NCI-H1092 treated with DMSO at 0.1 percent for 48 hours (cell line): ENCODE results near the gene LEP.
A peak's percentile ranks its signal among the peaks of the same experiment; 100 is the strongest.
"Not testable (repeated sequence)": the region's sequence is repeated elsewhere in the genome, so short reads cannot be mapped to it uniquely, and the experiment has no call there.

Experiments used
- DNase-seq: peaks from one replicate; lab custom pipeline; 2025; lab: John Stamatoyannopoulos, UW

Gene LEP

GRCh38 chr7:128274246-128274883, 33.3 kb downstream of the LEP start:
- DNase-seq, result no peak

- DNase-seq, result no peak
Observed at GRCh38 chr7:128274884-128275603, 34.0 kb downstream of the LEP start.

GRCh38 chr7:128275681-128276080, 34.6 kb downstream of the LEP start:
- DNase-seq, result no peak

GRCh38 chr7:128278366-128278765, 37.3 kb downstream of the LEP start:
- DNase-seq, result no peak

GRCh38 chr7:128279124-128279713, 38.1 kb downstream of the LEP start:
- DNase-seq, result no peak

GRCh38 chr7:128280451-128280850, 39.4 kb downstream of the LEP start:
- DNase-seq, result not testable (repeated sequence)

- DNase-seq, result no peak
Observed at GRCh38 chr7:128281605-128282380, 40.7 kb downstream of the LEP start.

- DNase-seq, result no peak
Observed at GRCh38 chr7:128284102-128284501, 43.0 kb downstream of the LEP start.

- DNase-seq, result no peak
Observed at GRCh38 chr7:128287556-128287955, 46.5 kb downstream of the LEP start.

GRCh38 chr7:128298004-128298403, 56.9 kb downstream of the LEP start:
- not testable (repeated sequence) for DNase-seq

- no peak for DNase-seq
Observed at GRCh38 chr7:128299109-128299607, 58.1 kb downstream of the LEP start.

- peak; percentile 14 for DNase-seq
Observed at GRCh38 chr7:128302139-128302538, 61.1 kb downstream of the LEP start.

- no peak for DNase-seq
Observed at GRCh38 chr7:128303133-128303532, 62.1 kb downstream of the LEP start.

GRCh38 chr7:128303643-128304042, 62.6 kb downstream of the LEP start:
- DNase-seq, result no peak

- no peak for DNase-seq
Observed at GRCh38 chr7:128304212-128304611, 63.1 kb downstream of the LEP start.

- DNase-seq, result no peak
Observed at GRCh38 chr7:128307061-128307460, 66.0 kb downstream of the LEP start.
